Medulla oblongata (tissue), 1 donor: ENCODE data around the gene KLF14.
"Not testable (repeated sequence)": the region's sequence is repeated elsewhere in the genome, so short reads cannot be mapped to it uniquely, and the experiment has no call there.

ENCODE experiments used
- DNase-seq: peaks from one replicate; pipeline ENCODE4 v3.0.0-alpha.2; 2015; ENCODE audit errors: extremely low spot score

KLF14 gene

DNA sequence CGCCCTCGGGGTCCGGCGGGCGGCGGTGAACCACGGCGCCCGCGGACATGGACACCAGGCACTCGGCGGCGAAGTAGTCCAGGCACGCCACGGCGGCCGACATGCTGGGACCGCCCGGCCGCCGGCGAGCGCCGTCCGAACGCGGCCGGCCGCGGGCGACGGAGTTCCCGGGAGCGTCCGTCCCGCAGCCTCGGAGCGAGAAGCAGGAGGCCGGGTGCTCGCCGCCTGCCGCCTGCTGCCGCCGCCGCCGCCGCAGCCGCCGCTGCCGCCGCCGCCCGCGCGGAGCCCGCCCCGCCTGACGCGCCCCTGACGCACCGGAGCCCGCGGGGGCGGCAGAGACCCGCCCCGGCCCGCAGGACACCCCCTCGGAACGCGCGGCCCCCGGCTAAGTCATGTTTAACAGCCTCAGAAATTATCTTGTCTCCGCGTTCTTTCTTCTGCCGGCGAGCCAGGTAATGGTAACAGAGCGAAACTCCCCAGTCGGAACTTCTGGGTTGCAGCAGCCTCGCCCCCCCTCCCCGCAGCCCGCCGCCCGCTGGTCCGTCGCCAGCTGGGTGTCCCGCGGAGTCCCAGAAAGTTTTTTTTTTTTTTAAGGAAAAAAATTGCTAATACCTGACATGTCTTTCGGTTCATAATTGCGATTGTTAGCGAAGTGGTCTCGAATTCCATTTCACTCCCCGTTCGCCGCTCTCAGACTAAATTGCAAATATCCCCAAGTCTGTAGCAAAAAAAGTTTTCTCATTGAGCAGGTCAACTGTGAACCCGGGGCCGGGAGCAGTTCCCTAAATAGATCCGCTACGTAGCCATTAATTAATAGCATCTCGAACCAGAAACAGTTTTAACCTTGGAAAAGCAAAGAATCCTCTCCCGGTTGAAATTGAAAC is at the start of gene KLF14:
KLF14 (minus strand) TSS at position 277 of the 884 bp plus-strand sequence; CDS start at position 103, 174 bp downstream.
- DNase-seq, result no peak

DNA sequence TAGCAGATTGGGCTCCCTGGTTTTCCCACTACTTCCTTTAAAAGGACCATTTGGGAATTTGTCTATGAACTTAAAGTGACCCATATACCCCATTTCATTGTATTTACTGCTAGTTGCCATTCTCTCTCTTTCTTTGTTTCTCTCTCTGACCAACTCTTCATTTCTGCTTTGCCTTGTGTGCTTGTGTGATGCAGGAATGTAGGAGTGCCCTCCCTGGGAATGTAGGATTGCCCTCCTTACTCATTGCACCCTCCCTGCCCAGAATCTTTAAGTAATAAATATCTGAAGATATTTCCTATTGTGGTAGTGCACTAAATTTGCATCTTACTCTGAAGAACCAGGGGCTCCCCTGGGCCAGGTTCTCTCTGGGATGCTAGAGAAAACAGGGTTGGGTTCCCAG is 47.3 kb upstream of the KLF14 start:
- no peak for DNase-seq

- DNase-seq, result no peak
Observed at GRCh38 chr7:130777426-130777825, 43.4 kb upstream of the KLF14 start.

GRCh38 chr7:130772456-130772855 is 38.4 kb upstream of the KLF14 start:
- not testable (repeated sequence) for DNase-seq

- no peak for DNase-seq
Observed at GRCh38 chr7:130768854-130769253, 34.8 kb upstream of the KLF14 start.

DNA sequence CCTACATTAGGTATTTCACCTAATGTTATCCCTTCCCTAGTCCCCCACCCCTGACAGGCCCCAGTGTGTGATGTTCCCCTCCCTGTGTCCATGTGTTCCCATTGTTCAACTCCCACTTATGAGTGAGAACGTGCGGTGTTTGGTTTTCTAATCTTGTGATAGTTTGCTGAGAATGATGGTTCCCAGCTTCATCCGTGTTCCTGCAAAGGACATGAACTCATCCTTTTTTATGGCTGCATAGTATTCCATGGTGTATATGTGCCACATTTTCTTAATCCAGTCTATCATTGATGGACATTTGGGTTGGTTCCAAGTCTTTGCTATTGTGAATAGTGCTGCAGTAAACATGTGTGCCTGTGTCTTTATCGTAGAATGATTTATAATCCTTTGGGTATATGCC is 30.6 kb upstream of the KLF14 start:
- not testable (repeated sequence) for DNase-seq

DNA sequence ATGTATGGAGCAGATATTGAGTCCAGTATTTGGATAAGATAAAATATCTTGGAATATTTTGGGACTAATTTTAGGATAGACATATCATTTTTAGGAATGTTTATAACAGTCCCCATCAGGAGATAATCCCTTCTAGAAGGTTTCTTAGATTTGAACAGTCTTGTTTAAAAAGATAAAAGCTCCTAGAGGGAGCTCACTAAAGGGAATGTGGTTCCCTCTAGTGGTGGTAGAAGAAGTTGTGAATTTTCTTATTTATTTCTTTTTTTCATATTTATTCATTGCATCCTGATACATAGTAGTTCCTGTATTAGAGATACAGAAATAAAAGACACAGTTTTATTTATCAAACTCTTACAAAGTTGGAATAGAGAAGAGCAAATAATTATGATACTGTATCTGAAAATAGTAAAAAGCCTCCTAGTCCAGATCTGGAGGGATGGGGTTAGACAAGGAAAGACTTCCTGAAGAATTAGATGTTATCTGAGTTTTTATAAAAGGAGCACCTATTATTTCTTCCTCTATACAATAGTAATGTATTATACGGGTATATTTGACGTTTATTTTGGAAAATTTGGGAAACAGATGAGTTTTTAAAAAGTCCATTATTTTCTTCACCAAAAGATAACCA is 24.5 kb upstream of the KLF14 start:
- peak; percentile 61 for DNase-seq

DNA sequence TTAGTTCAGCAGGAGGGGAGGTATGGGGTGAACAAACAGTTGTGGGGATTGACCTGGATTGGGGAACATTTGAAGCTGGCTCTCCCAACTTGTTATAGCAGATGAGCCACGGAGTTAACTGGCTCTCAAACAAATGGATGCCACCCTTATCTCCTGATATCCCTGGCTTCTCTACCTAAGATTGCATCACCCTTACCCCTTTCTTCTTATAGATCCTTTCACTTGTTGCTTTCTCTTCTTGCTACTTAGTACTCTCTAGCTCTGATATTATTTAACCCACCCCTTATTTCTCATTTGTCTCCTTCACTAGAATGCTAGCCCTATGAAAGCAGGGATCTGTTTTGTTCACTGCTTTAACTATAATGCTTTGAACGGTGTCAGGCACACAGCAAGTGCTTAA is 22.3 kb upstream of the KLF14 start:
- no peak for DNase-seq

DNA sequence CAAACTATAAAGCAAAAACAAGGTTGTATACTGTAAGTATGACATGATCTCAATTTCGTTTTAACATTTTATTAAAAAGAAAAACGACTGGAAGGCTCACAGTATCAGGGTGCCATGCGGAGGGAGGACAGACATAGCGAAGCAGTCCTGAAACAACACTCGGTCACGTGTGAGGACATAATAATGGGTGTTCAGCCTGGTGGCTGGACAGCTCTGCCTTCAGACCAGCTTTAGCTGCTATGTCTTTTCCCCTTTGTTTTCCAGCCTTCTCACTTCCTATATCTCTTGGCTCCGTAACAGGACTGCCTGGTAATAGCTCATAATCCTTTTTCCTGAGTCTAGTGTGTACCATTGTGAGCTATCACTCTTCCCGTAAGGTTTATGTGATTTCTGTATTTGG is 18.4 kb upstream of the KLF14 start:
- DNase-seq, result no peak

DNA sequence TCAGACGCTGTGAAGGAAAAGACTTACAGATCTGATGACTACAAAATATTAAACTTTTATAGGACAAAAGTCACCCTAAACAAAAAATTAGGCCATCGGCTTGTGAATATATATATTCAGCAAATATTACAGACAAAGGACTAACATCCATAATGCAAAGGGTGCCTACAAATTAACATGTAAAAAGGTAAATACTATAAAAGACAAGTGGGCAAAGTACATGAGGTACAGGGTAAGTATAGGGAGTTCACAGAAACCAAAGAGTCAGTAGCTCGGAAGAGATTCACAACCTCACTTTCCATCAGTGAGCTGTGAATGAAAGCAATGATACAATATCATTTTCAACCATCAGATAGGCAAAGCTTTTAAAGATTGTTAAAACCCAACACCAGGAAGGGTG is 16.7 kb upstream of the KLF14 start:
- DNase-seq, result no peak

- no peak for DNase-seq
Observed at GRCh38 chr7:130748531-130749389, 14.8 kb upstream of the KLF14 start.

DNA sequence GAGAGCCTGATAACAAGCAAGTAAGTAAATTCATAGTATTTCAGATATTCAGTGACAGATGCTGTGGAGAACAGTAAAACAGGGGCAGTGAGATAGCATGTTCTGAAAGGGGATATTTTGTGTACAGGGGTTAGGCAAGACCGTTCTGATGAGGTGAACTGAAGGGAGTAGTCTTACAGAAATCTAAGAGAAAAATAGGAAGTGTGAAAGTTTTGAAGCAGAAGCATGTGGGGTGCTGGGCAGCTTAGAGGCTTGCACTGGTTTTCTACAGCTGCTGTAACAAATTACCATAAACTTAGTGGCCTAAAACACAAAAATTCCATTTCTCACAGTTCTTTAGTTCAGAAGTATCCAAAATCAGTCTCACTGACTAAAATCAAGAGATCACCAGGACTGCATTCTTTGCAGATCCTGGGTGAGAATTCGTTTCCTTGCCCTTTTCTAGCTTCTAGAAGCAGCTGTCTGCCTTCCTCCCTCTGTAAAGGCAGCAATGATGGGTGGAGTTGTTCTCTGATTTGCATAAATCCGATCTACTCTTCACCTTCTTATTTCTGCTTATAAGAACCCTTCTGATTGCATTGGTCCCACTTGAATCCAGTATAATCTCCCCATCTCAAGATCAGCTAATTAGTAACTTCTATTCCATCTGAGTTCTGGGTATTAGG is 7.5 kb upstream of the KLF14 start:
- no peak for DNase-seq

- DNase-seq, result no peak
Observed at GRCh38 chr7:130740606-130741005, 6.6 kb upstream of the KLF14 start.

GRCh38 chr7:130736298-130736900 is 2.4 kb upstream of the KLF14 start:
- no peak for DNase-seq

DNA sequence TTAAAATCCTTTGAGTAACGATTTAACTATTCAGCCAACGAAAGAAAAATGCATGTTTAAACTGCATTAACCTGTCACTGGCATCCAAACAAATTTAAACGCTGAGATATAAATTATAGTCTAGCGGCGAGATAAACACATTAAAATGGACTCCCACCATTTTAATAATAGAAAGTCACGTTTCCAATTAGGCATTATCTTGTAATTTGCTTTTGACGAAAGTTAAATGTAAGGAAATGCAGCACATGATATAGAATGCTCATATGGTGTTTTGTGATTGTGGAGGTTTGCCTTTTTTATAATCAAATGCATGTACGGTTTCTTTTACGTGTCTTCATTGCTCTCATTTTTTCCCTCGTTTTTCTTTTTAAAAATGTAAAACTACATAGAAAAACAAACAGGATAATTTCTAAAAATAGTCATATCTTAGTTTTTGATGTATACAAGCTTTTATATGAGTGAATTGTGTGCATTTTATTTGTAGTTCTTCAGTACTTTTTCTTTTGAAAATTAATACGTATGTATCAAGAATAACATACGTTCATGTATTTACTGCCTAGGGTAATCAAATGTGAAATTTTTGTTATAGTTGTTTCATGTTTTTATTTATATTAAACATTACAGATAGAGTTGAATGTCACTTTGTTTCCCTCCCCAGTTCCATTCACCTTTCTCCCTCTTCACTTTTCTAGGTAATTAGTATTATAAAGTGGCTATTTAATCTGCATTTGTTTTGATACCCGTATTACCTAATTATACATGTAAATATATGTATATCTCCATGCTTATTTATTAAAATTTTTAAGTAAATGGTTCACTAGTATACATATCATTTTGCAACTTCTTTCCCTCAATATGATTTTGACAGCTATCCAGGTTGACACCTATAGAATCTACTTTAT is 1.1 kb upstream of the KLF14 start:
- no peak for DNase-seq

DNA sequence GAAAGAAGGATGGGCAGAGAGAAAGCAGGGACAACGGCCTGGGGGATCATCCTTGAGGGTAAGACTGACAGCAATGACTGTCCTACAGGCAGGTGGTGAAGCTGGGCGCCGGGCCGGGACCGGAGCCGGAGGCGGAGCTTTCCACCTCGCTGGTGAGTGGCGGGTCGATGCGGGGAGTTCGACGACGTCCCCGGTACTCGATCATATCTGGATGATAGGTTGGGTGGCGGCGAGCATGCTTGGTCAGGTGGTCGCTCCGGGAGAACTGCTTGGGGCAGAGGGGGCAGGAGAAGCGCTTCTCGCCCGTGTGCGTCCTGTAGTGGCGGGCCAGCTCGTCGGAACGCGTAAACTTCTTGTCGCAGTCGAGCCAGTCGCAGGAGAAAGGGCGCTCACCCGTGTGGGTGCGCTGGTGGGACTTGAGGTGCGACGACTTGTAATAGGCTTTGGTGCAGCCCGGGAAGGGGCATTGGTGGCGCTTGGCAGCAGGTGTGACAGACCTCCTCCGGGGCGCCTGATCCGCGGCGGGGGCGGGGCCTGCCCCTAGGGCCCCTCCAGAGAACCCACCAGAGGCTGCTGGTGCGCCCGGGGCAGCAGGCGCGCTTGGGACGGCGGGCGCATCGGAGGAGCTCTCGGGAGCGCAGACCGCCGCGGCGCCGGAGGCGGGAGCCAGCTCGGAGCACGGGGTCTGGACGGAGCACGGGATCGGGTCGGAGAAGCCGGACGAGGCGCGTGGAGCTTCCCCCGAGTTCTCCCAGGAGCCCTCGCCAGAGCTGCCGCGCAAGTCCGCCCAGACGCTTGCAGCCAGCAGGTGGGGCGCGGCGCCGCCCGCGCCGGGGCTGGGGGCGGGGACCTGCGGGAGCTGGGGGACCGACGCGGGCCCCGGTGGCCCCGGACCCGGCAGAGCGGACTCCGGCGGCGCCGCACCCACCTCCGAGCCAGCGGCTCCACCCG is 752 bp downstream of the KLF14 start:
- DNase-seq, result no peak

- no peak for DNase-seq
Observed at GRCh38 chr7:130723784-130724183, 10.2 kb downstream of the KLF14 start.

DNA sequence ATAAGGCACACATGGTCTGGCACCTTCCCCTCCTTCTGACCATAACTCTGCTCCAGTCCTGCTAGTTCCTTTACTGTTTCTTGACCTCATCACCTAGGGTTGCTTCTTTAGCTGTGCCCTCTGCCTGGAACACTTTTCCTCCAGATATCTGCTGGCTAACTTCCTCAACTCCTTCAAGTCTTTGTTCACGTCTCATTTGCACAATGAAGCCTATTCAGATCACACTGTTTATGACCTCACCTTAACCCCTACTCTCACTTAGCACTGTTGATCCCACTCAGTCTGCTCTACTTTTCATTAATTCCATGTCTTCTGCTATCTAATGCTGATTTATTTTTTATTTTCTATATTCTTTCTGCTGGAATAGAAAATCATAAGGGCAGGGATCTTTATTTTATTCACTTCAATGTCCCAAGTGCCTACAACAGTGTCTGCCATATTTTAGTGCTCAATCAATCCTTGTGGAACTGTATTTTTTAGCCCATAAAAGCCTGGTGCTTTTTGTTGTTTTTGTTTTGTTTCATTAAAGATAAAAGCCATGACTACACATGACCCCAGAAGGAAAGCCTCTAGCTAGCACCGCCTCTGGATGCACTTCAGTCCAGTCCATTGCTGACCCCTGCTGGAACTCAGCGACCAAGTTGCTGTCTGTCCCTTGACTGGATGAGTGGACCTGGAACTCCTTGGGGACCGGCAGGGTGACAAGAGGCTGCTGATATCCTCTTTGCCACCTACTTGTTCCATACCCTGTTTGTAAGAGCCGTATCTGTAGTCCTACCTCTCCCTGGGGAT is 12.3 kb downstream of the KLF14 start:
- peak; percentile 83 for DNase-seq
